ENCODE data around the gene SREBF1.

Gene SREBF1

DNA sequence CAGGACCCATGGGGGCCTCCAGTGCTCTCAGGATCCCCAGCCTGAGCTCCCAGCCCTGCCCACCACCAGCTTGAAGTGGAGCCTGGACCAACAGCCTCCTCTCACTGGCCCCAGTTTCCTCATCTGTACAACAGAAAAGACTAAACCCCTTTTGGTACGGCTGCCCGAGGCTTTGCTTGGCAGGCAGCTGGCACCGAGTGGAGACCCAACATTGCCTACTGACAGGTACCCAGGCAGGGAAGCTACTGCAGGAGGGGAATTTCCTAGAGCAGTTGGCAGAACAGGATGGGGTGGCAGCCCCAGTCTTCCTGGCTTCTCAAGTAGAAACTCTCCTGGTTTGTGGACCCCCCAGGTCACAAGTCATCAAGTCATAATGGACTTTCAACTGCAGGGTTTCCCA is 14.2 kb downstream of the SREBF1 start:
- no peak for DNase-seq

DNA sequence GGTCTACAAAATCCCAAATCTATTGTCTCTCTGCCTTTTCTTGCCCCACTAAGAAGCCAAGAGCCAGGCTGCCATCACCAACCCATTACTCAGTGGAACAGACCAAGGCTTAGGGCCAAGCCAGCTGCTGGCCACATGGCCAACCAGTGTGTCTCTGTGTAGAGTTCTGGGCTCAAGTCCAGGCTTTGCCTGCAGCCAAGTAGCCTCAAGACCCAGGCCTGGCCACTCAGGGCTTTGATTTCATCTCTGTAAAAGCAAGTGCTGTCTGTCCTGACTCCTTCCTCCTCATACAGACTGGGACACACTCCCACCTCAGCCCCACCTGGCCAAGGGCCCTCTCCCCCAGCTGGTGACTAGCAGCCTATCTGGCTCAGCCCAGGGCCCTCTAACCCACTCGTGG is 14.6 kb downstream of the SREBF1 start:
- DNase-seq = no peak

DNA sequence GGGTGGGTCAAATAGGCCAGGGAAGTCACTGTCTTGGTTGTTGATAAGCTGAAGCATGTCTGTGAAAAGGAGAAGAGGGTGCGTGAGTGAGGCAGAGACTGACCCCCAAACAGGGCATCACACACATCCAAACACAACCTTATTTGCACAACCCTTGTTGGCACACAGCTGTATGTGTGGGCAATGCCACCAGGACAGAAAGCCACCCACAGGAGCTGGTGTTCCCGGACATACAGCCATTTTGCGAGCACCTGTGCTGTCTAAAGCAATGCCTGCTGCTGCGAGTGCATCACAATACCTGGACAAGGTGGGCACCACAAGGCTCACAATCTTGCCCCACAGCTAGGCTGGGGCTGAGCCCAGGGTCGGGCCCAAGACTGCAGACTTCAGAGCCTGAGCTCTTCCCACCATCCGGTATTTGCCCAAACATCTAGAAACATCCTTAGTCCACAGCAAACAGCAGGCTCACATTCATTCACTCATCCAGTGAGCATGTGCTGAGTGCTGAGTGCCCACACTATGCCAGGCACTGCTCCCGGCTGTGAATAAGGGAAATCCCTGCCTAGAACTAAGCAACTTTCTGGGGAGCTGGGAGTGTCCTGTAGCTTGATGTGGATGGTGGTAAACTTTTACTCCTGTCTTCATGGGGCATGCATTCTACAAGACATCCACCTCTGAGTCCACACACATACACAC is 16.2 kb downstream of the SREBF1 start:
- DNase-seq = no peak

DNA sequence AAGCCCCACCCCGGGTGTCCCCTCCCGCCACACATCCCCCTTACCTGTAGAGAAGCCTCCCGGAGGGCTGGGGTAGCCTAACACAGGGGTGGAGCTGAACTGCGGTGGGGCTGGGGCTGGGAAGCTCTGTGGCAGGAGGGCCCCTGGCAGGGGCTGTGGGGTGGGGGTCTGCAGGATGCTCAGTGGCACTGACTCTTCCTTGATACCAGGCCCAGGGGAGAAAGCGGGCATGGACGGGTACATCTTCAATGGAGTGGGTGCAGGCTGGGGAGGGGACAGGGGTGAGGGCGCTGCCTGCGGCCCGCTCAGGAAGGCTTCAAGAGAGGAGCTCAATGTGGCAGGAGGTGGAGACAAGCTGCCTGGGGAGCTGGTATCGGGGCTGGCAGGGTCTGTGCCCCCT is 16.7 kb downstream of the SREBF1 start:
- DNase-seq = no peak

DNA sequence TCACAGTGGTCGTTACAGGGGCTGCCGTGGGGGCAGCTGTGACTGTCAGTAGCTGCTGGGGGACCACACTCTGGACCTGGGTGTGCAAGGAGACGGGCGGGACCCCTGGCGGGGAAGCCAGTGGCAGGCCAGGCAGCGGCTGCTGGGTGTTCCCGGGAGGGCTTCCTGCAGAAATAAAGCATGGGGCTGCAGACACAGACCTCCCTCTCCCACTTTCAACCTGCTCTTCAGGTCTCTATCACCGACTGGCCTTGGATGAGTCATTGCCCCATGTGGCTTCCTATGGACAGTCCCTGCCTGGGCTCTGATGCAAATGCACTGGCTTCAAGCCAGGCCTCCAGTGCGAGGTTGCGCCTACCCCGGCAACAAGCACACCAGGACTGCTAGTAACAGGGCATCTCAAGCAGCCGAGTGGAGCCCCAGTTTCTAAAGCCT is 17.2 kb downstream of the SREBF1 start:
- DNase-seq = no peak

DNA sequence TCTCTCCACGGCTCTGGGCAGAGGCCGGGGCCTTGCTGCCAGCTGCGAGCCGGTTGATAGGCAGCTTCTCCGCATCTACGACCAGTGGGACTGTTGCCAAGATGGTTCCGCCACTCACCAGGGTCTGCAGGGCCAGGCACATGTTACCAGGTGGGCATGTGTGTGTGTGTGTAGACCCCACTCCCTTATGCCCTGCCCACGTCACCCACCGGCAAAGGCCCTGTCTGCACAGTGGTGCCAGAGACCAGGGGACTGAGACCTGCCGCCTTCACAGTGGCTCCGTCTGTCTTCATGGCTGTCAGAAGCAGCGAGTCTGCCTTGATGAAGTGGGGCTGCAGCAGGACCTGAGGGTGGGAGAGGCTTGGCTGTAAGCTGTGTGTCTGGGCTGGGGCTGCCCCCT is 17.7 kb downstream of the SREBF1 start:
- DNase-seq = no peak

DNA sequence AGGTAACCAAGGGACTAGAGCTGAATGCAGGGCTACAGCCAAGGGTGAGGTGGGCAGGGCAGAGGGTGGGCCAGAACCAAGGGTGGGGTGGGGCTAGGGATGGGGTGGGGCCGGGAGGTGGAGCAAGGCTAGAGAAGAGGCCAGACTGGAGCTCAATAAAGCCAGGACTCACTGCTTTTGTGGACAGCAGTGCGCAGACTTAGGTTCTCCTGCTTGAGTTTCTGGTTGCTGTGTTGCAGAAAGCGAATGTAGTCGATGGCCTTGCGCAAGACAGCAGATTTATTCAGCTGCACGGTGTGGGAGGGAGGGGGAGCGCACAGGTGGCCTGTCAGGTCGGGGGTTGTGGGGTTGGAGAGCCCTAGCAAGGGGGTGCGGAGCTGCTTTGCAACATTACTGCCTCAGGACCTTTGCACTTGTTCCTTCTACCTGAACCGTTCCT is 18.7 kb downstream of the SREBF1 start:
- no peak for DNase-seq

DNA sequence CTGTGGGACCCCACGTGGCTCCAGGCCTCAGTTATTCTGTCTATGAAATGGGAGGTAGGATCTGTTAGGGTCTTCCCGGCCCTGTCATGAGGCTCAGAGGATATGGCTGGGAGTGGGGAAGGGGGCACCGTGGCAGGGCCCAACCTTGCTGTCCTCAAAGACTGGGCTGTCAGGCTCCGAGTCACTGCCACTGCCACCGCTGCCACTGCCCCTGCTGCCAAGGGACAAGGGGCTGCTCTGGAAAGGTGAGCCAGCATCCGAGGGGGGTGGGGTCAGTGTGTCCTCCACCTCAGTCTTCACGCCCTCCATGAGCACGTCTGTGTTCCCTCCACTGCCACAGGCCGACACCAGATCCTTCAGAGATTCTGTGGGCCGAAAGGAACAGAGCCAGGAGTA is 19.2 kb downstream of the SREBF1 start:
- no peak for DNase-seq

DNA sequence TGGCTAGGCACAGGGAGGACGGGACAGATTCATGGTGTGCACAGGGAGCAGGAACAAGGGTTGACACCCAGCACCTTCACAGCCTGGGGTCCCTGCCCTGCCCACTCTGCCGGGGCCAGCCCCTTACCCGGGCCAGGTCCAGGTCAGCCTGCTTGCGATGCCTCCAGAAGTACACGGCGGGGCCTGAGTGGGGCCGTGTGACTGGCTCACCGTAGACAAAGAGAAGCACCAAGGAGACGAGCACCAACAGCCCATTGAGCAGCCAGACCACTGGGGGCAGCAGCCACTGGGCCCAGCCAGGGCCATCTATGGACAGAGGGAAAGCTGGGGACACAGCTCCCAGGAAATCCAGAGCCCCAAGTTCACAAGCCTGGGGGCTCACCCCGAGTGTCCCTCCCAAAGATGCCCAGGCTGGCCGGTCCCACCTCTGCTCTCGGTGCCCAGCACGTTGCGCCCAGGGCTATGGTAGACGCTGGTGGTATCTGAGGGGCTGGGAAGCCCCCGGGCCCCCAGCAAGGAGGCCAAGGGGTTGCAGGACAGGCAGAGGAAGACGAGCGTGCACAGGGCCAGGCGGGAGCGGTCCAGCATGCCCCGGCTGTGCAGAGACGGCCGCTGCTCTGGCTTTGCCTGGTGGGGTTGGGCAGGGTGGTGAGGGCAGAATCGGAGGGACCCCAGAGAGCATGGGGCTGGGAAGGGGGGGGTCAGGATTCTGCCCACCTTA is 19.8 kb downstream of the SREBF1 start:
- no peak for DNase-seq

DNA sequence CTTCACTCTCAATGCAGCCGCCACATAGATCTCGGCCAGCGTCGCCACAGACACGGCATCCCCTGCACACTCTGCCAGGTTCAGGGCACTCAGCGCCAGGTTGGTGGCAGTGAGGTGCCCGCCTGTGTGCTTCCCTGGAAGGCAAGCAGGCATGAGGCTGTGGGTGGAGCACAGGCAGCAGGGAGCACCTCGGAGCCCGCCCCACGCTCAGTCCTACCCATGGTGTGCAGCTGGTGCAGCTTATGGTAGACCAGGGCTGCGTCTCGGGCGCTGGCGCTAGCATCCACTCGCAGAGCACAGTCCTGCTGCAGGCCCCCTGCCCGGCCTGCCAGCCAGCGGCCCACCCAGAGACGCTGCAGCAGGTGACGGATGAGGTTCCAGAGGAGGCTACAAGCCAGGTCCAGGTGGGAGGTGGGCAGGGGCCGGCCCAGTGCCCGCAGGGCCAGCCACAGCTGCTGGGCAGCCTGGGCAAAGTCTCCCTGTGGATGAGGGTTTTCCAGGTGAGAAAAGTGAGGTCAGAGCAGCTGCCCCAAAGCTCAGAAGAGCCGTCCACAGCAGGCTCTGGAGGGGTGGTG is 20.5 kb downstream of the SREBF1 start:
- no peak for DNase-seq

DNA sequence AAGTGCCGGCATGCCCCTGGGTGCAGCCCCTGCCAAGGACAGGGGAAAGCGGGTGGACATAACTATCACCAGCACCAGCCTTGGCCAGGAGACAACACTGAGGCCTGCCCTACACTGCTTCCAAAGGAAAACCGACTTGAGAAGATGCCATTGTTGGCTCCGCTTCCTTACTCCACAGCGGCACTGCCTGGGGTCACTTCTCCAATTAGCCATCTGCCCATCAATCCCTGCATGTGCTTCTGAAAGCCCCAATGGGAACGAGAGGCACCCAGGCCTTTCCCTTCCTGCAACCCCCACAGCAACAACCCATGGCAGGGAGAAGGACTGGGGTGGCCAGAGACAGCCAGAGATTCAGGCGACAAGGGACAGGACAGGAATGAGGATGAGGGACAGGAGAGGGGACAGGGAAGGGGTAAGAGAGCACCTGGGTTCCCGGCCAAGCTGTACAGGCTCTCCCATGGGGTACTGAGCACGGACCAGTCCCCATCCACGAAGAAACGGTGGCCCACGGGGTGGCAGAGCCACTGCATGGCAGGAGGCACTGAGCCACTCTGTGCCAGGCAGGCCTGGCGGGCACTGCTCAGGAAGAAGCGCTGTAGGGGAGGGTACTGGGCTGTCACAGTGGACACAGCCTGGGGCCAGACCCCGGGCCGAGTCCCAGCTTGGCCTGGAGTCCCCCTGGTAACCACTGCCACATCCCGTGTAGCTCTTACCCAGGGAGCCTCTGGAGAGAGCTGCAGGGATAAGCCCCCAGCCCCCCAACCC is 21.2 kb downstream of the SREBF1 start:
- no peak for DNase-seq

DNA sequence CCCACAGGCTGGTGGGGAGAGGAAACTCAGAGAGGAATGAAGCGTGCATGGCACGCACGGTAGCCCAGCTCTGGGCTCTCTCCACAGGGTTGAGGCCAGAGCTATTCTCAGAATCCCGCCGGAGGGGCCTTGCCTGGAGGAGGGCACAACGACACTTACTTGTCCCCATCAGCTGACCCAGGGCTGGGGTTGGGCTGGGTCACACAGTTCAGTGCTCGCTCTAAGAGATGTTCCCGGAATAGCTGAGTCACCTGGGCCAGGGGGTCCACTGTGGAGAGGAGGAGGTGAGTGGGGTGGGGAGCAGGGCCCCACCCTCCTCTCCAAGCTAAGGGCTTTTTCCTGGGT is 21.8 kb downstream of the SREBF1 start:
- DNase-seq = no peak

DNA sequence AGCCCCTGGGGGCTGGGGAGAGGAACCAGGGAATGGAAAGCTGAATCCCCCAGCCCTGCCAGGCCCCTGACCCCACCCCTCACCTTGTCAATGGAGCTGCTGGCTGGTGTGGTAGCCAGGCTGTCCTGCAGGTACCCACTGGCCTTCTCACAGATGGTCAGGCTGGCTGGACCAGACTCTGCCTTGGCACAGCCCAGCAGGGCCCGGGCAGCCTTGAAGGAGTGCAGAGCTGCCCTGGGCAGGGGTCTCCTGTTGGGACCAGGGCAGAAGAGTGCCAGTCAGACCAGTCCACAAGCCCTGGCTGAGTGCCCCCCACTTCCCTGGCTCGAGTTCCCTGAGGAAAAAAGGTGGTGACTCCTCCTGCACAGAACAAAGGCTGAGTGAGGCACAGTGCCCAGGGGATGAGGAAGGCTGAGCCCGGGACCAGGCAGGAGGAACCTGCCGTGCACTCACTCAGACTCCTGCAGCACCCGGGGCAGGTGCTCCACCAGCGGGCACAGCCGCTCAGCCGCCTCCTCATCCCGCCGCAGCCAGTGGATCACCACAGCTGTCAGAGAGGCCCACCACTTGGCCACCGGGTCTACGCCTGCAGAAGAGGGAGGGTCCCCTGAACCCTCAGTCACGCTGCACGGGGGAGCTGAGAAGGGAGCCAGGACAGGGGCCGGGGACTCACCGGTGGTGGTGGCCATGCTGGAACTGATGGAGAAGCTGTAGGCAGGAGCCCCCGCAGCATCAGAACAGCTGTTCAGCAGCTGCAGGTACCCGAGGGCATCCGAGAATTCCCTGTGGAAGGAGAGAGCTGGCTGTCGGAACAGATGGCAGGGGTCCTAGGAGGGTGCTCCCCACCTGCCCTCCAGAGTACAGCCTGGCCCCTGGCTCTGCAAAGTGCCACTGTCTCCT is 22.4 kb downstream of the SREBF1 start:
- no peak for DNase-seq

DNA sequence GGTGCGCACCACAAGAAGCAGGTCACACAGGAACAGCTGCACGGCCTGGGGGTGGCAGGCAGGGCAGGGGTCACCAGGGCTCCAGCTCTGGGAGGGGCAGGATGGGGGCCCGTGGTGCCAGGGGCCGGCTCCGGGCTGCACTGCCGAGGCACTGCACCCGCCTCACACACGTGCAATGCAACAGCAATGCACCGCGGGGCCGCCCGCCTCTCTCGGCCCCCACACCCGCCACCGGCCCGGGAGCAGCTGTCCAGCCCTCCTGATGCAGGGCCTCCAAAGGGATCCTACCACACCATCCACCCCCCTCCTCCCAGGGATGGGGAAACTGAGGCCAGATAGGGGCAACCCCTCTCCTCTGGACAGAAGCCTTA is 23.1 kb downstream of the SREBF1 start:
- DNase-seq = no peak

DNA sequence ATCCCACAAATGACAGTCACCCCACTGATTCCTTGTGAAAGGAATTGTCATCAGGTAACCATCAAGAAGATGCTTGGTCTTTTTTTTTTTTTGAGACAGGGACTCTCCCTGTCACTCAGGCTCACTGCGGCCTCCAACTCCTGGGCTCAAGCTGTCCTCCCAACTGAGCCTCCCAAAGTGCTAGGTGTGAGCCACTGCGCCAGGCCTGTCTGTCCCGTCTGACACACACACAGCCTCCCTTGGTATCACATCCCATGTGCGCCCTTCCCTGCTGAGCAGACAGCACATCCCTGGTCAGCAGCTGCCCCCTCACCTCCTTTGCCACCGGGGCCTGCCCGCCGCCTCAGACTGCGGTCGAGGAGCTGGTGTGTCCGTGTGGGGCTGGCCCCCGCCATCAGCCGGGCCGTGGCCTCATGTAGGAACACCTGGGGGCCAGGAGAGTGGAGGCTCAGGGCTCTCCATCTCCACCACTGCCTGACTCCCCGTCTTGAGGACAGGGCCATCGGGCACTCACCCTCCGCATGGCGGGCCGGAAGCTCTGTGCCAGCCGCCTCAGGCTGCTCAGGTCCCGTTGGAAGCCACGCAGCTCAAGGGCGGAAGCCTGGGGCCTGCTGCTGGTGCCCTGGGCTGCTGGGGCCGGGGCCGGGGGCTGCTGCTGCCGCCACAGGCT is 23.6 kb downstream of the SREBF1 start:
- DNase-seq = no peak

DNA sequence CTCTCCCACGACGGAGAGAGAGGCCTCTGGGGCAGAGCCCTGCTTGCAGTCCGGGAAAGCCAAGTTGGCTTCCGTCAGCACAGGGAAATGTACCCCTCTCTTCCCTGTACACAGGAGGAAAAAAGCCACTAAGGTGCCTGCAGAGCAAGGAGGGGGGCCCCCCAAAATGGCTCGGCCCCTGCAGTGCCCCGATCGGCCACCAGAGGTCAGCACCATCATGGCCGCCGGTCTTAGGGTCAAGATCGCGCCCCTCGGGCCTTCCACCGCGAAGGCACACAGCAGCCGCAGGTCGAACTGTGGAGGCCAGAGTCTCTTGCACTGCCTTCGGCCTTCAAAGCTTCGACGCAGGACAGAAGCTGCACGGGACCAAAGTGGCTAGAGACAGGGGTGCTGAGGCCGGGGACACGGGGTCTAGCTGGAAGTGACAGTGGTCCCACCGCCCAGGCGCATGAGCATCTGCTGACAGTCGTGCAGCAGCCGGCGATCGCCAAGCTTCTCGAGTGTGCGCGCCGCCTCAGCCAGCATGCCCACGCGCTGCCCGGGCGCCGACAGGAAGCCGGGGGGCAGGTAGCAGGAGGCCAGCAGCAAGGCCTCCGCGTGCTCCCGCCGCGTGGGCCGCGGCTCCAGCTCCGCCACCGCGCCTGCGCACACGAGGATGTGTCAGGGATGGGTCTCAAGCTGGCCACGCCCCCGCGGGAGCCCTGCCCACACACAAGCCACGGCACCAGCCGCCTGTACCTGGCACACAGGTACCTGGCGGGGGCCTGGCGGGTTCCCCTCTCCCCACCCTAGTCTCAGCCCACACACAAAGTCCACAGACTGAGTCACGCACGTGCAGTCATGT is 24.4 kb downstream of the SREBF1 start:
- DNase-seq = no peak

DNA sequence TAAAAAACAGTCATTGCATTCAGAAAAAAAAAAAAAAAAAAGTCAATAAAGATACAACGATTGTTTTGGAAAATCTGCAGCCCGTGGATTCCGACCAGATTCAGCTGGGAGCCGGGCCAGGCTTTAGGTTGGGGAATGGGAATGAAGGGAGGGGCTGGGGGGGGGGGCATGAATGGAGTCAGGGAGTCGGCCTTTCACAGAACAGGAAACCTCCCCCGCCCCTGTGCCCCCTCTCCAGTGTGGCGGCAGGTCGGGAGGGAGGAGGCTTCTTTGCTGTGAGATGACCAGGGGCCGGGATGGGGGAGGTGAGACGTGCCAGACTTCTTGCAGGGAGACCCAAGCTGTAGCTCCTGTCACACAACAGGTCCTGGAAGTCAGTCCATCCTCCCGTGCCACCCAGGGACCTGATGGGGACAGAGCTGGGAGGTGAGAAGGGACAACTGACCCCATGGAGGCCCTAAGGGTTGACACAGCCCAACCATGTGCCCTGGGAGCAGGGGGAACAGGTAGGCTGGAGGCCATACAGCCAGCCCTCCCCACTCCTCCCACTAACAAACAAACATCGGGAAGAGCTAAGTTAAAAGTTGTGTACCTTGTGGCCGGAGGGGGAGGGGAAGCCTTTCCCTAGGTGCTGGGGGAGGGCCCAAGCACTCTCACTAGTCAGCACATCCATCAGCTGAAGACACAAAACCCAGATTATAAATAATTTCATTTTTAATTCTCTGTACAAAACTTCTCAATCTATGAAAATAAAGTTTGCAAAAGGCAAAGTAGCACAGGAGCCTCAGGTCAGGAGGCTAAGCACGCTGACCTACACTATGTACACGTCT is 25.2 kb downstream of the SREBF1 start:
- no peak for DNase-seq

DNA sequence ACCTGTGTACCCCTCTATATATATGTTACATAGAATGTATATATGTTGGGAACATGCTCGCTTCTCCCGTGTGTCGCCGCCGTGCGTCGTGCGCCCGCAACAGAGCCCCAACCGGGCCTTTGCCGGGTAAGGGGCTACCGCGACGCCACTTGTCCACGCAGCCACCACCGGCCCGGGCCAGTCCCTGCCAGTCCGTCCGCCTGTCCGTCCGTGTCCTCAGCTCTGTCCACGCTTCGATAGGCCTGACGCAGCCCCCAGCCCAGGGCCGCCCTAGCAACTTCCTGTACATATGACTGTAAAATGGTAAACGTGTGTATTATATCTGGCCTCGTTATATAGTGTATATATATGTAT is 25.9 kb downstream of the SREBF1 start:
- DNase-seq = no peak

DNA sequence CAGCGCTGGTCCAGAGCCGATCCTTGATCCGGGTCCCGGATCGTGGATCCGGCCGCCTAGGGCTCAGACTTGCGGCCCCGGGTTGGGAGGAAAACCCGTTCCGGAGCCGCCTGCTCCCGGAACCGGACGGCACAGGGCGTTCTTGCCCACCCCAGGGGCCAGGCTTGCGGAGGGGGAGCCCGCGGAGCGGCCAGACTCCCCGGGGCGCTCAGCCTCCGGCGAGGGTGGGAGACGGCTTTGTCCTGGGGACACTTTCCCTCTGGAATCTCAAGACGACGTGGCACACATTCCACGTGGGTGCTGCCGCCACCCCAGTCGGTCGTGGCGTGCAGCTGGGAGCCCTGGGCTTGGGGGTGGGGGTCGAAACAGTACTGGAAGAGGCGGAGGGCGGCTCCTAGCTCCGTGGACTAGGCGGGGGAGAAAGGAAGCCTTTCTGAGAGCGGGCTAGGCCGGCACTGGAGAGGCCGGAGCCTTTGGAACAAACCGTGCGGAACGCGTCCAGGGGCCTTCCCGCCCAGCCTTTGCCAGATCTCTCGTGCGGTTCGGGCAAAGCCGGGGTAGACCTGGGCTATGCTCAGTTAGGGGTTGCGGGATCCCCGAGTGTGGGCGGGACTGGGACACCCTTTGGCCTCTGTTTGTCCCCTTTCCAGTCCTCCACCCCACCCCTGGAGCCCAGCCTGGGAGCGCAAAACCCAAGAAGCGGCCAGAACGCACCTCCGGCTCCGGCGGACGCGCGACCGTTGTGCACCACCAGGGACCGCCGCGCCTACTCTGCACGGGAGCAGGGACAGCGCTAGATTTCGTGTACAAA is 26.5 kb downstream of the SREBF1 start:
- DNase-seq = no peak

All from NCI-H187 treated with DMSO at 0.1 percent for 48 hours (cell line).